Measurements from ENCODE around the gene RETREG3.

- TF ChIP-seq CTCF (IDR thresholded peaks at IDR 0.05) (no peak), POLR2A (IDR thresholded peaks at IDR 0.05) (no peak)
These were observed 48.9 kb downstream of the RETREG3 start for GRCh38 chr17:42560246-42560645.
